Measurements from ENCODE around the gene PCDHA5.

PCDHA5 gene

DNA sequence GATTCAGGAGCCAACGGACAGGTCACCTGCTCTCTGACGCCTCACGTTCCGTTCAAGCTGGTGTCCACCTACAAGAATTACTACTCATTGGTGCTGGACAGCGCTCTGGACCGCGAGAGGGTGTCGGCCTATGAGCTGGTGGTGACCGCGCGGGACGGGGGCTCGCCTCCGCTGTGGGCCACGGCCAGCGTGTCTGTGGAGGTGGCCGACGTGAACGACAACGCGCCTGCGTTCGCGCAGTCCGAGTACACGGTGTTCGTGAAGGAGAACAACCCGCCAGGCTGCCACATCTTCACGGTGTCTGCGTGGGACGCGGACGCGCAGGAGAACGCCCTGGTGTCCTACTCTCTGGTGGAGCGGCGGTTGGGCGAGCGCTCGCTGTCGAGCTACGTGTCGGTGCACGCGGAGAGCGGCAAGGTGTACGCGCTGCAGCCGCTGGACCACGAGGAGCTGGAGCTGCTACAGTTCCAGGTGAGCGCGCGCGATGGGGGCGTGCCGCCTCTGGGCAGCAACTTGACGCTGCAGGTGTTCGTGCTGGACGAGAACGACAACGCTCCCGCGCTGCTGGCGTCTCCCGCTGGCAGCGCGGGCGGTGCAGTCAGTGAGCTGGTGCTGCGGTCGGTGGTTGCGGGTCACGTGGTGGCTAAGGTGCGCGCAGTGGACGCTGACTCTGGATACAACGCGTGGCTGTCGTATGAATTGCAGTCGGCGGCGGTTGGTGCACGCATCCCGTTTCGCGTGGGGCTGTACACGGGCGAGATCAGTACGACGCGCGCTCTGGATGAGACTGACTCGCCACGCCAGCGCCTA lies 36.0 kb downstream of the PCDHA5 start:
- Histone ChIP-seq H3K36me3 (ENCODE audit: insufficient read depth) (no peaks in the 10 kb centered on the region), H3K79me2 (ENCODE audit: insufficient read depth, low read depth) (no peaks in the 10 kb centered on the region), H3K27me3 (ENCODE audit: insufficient read depth, low read depth) (no peaks in the 10 kb centered on the region), H4K20me1 (ENCODE audit: insufficient read depth) (no peaks in the 10 kb centered on the region), H3K4me2 (no peak overlapping the region), H3K27ac (no peak overlapping the region), H3K4me3 (IDR thresholded peaks at IDR 0.05; ENCODE audit: insufficient read depth, low read depth, low read length) (no peak overlapping the region), H3K4me1 (ENCODE audit: low read depth, poor library complexity, severe bottlenecking) (no peaks in the 10 kb centered on the region), H3K9ac (no peak overlapping the region), H2AFZ (ENCODE audit: low read depth) (no peak overlapping the region)
- TF ChIP-seq CTCF (conservative IDR thresholded peaks at IDR 0.05; ENCODE audit: low read depth, low read length): no peak

- no peaks in the 10 kb centered on the region for H3K27me3 ChIP-seq (ENCODE audit: insufficient read depth, low read depth)
- H3K4me3 ChIP-seq (IDR thresholded peaks at IDR 0.05; ENCODE audit: insufficient read depth, low read depth, low read length): no peak overlapping the region
- H3K27ac ChIP-seq: no peak overlapping the region
- no peaks in the 10 kb centered on the region for H3K36me3 ChIP-seq (ENCODE audit: insufficient read depth)
- no peaks in the 10 kb centered on the region for H4K20me1 ChIP-seq (ENCODE audit: insufficient read depth)
- H3K9ac ChIP-seq: no peak overlapping the region
- H3K4me1 ChIP-seq (ENCODE audit: low read depth, poor library complexity, severe bottlenecking): no peaks in the 10 kb centered on the region
- TF ChIP-seq CTCF (conservative IDR thresholded peaks at IDR 0.05; ENCODE audit: low read depth, low read length): no peak
- no peak overlapping the region for H2AFZ ChIP-seq (ENCODE audit: low read depth)
- H3K79me2 ChIP-seq (ENCODE audit: insufficient read depth, low read depth): no peaks in the 10 kb centered on the region
- H3K4me2 ChIP-seq: no peak overlapping the region
Measured at GRCh38 chr5:140857987-140858240, 36.5 kb downstream of the PCDHA5 start.

DNA sequence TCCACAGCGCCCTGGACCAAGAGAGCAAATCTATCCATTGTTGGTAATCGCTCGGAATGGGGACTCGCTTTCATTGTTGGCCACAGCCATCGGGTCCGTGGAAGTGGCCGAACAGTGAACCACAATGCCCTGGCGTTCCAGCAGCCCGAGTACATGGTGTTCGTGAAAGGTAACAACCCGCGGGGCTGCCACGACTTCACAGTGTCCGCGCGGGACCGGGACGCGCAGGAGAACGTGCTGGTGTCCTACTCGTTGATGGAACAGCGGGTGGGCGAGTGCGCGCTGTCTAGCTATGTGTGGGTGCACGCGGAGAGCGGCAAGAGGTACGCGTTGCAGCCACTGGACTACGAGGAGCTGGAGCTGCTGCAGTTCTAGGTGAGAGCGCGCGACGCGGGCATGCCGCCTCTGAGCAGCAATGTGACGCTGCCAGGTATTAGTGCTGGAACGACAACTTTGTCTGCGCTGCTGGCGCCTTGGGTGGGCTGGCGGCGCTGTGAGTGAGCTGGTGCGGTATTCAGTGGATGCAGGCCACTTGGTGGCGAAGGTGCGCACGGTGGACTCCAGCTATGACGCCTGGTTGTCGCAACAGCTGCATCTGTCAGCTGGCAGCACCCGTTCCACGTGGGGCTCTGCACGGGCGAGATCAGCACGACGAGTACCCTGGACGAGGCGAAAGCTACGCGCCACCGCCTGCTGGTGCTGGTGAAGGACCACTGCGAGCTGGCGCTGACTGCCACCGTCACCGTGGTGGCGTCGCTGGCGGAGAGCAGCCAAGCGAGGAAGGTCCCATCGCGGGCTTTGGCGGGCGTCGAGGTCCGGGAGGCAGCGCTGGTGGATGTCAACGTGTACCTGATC lies 41.3 kb downstream of the PCDHA5 start:
- Histone ChIP-seq H3K79me2 (ENCODE audit: insufficient read depth, low read depth) (no peaks in the 10 kb centered on the region), H3K36me3 (ENCODE audit: insufficient read depth) (no peaks in the 10 kb centered on the region), H3K4me2 (no peak overlapping the region), H4K20me1 (ENCODE audit: insufficient read depth) (no peaks in the 10 kb centered on the region), H3K4me1 (ENCODE audit: low read depth, poor library complexity, severe bottlenecking) (no peaks in the 10 kb centered on the region), H3K27me3 (ENCODE audit: insufficient read depth, low read depth) (no peaks in the 10 kb centered on the region), H2AFZ (ENCODE audit: low read depth) (no peak overlapping the region), H3K27ac (no peak overlapping the region), H3K9ac (no peak overlapping the region), H3K4me3 (IDR thresholded peaks at IDR 0.05; ENCODE audit: insufficient read depth, low read depth, low read length) (no peak overlapping the region)
- no peak for TF ChIP-seq CTCF (conservative IDR thresholded peaks at IDR 0.05; ENCODE audit: low read depth, low read length)

- H3K27me3 ChIP-seq (ENCODE audit: insufficient read depth, low read depth): no peaks in the 10 kb centered on the region
- no peaks in the 10 kb centered on the region for H3K4me1 ChIP-seq (ENCODE audit: low read depth, poor library complexity, severe bottlenecking)
- TF ChIP-seq CTCF (conservative IDR thresholded peaks at IDR 0.05; ENCODE audit: low read depth, low read length): no peak
- no peak within 1 kb of the TSS for H3K9ac ChIP-seq
- no peak within 1 kb of the TSS for H2AFZ ChIP-seq (ENCODE audit: low read depth)
- no peaks in the 10 kb centered on the region for H3K36me3 ChIP-seq (ENCODE audit: insufficient read depth)
- no peak within 1 kb of the TSS for H3K4me3 ChIP-seq (IDR thresholded peaks at IDR 0.05; ENCODE audit: insufficient read depth, low read depth, low read length)
- no peaks in the 10 kb centered on the region for H4K20me1 ChIP-seq (ENCODE audit: insufficient read depth)
- no peak within 1 kb of the TSS for H3K27ac ChIP-seq
- H3K4me2 ChIP-seq: no peak within 1 kb of the TSS
- no peaks in the 10 kb centered on the region for H3K79me2 ChIP-seq (ENCODE audit: insufficient read depth, low read depth)
Measured at GRCh38 chr5:140868721-140869554, 47.5 kb downstream of the PCDHA5 start, which contains the start of gene PCDHA11. Gene PCDHA11 (plus strand): TSS chr5:140868957. CDS start chr5:140869104, 147 bp downstream.

Measured in KMS-11 (cell line).